SK-N-SH (cell line): ENCODE results near the gene CHST11. TPM values are rescaled to one million over a fixed set of nuclear protein-coding genes. Genes with fewer than 3 reads are reported as not detected.

Source experiments
- CTCF ChIA-PET: fragments of 300-600, 350-600 bp; formaldehyde crosslinking; extraction: SDS; loops from one replicate; lab custom pipeline; 2021; lab: Yijun Ruan, JAX
- POLR2A ChIA-PET: fragments of 350-600 bp; sonication (Branson Sonifier 250); formaldehyde crosslinking; extraction: SDS; loops from one replicate; lab custom pipeline; 2020; ENCODE audit warnings: antibody characterized with exemption, inconsistent platforms; lab: Yijun Ruan, JAX
- DNase-seq: peaks from one replicate; pipeline ENCODE4 v3.0.0; 2012
- H2AFZ ChIP-seq: fragments of 200-600 bp; sonication (generic); 2 replicates; pipeline ENCODE4 v1.8.1; 2016; ENCODE audit warnings: antibody characterized with exemption, mild to moderate bottlenecking, low read depth
- H3F3A ChIP-seq: fragments of 200-600 bp; sonication (generic); replicated peaks from 2 replicates; pipeline ENCODE3; 2016; ENCODE audit warnings: antibody characterized with exemption, mild to moderate bottlenecking; ENCODE audit not compliant: insufficient read depth
- H3K27ac ChIP-seq, 2 experiments: fragments of 200-500 bp in 1 of 2; fragments of 200-600 bp in 1 of 2; sonication (Bioruptor generic) in 1 of 2; sonication (generic), shearing (Covaris generic) in 1 of 2; 2 replicates each; pipeline versions ENCODE4 v1.5.1 to v1.6.1; 2014 to 2016; ENCODE audit warnings: low read depth in 2 of 2, inconsistent platforms in 1 of 2, low read length in 1 of 2, mild to moderate bottlenecking in 1 of 2, mixed read lengths in 1 of 2
- H3K27me3 ChIP-seq: fragments of 200-600 bp; sonication (generic), shearing (Covaris generic); 2 replicates; pipeline ENCODE4 v1.6.1; 2016; ENCODE audit warnings: mixed run types; ENCODE audit not compliant: insufficient read depth
- H3K36me3 ChIP-seq, 2 experiments: fragments of 200-500 bp in 1 of 2; fragments of 200-600 bp in 1 of 2; sonication (Bioruptor generic) in 1 of 2; sonication (generic) in 1 of 2; replicated peaks in 1 of 2; 2 replicates each; pipeline versions ENCODE3 to v1.5.1; 2014 to 2016; ENCODE audit warnings: low read length in 1 of 2, mild to moderate bottlenecking in 1 of 2; ENCODE audit not compliant: insufficient read depth in 2 of 2, control insufficient read depth in 1 of 2
- H3K4me1 ChIP-seq, 2 experiments: fragments of 200-500 bp in 1 of 2; fragments of 200-600 bp in 1 of 2; sonication (Bioruptor generic) in 1 of 2; sonication (generic), shearing (Covaris generic) in 1 of 2; 2 replicates each; pipeline versions ENCODE4 v1.5.1 to v1.6.1; 2014 to 2016; ENCODE audit warnings: low read depth in 1 of 2, low read length in 1 of 2, mixed run types in 1 of 2; ENCODE audit not compliant: insufficient read depth in 2 of 2, control insufficient read depth in 1 of 2
- H3K4me2 ChIP-seq: fragments of 200-600 bp; sonication (generic), shearing (Covaris generic); 2 replicates; pipeline ENCODE4 v1.6.1; 2017; ENCODE audit warnings: mixed run types
- H3K4me3 ChIP-seq, 2 experiments: fragments of 200-500 bp in 1 of 2; fragments of 200-600 bp in 1 of 2; sonication (Bioruptor generic) in 1 of 2; sonication (generic), shearing (Covaris generic) in 1 of 2; 2 replicates each; pipeline versions ENCODE4 v1.5.1 to v1.8.1; 2014 to 2016; ENCODE audit warnings: low read depth in 2 of 2, inconsistent platforms in 1 of 2, low read length in 1 of 2, mild to moderate bottlenecking in 1 of 2, mixed read lengths in 1 of 2, moderate library complexity in 1 of 2
- H3K79me2 ChIP-seq: fragments of 200-600 bp; sonication (generic); 2 replicates; pipeline ENCODE4 v1.8.1; 2017; ENCODE audit warnings: mild to moderate bottlenecking; ENCODE audit not compliant: insufficient read depth
- H3K9ac ChIP-seq: fragments of 200-600 bp; sonication (generic); 2 replicates; pipeline ENCODE4 v1.6.1; 2017; ENCODE audit warnings: mixed run types
- H3K9me2 ChIP-seq: fragments of 200-600 bp; sonication (generic); 2 replicates; pipeline ENCODE4 v1.6.1; 2017; ENCODE audit warnings: mixed run types
- H3K9me3 ChIP-seq: fragments of 200-600 bp; sonication (generic); 2 replicates; pipeline ENCODE4 v1.6.1; 2017; ENCODE audit warnings: mixed run types, mild to moderate bottlenecking, moderate library complexity
- H4K20me1 ChIP-seq: fragments of 200-600 bp; sonication (generic); 2 replicates; pipeline ENCODE4 v1.6.1; 2017; ENCODE audit warnings: mild to moderate bottlenecking, mixed run types; ENCODE audit not compliant: insufficient read depth
- CHD2 ChIP-seq: fragments of 150-350 bp; IDR thresholded peaks from 2 replicates; pipeline ENCODE4 v1.6.1; 2018; ENCODE audit warnings: low read length; ENCODE audit not compliant: partially characterized antibody
- ELF1 ChIP-seq: IDR thresholded peaks from 2 replicates; pipeline ENCODE4 v1.4.0; 2012
- GABPA ChIP-seq: IDR thresholded peaks from 2 replicates; pipeline ENCODE4 v1.4.0; 2012; ENCODE audit warnings: low read depth, mild to moderate bottlenecking
- MAX ChIP-seq: IDR thresholded peaks from 2 replicates; pipeline ENCODE4 v1.4.0; 2012; ENCODE audit warnings: low read depth
- NFIC ChIP-seq: IDR thresholded peaks from 2 replicates; pipeline ENCODE4 v1.4.0; 2012; ENCODE audit warnings: borderline replicate concordance
- RAD21 ChIP-seq: IDR thresholded peaks from 2 replicates; pipeline ENCODE4 v1.6.1; 2012; ENCODE audit warnings: mild to moderate bottlenecking, low read length
- REST ChIP-seq: IDR thresholded peaks from 2 replicates; pipeline ENCODE4 v1.6.1; 2012; ENCODE audit warnings: mild to moderate bottlenecking, low read depth, low read length, moderate library complexity
- RFX5 ChIP-seq: IDR thresholded peaks from 2 replicates; pipeline ENCODE4 v1.6.1; 2012; ENCODE audit warnings: mild to moderate bottlenecking, improper control_type of control experiment, low read length
- SMC3 ChIP-seq: IDR thresholded peaks from 2 replicates; pipeline ENCODE4 v1.6.1; 2012; ENCODE audit warnings: low read depth, low read length, improper control_type of control experiment
- TAF1 ChIP-seq: IDR thresholded peaks from 2 replicates; pipeline ENCODE4 v1.6.1; 2012; ENCODE audit warnings: low read depth, mild to moderate bottlenecking, low read length, moderate library complexity, borderline replicate concordance
- TCF12 ChIP-seq: IDR thresholded peaks from 2 replicates; pipeline ENCODE4 v1.4.0; 2012
- TEAD4 ChIP-seq: IDR thresholded peaks from 2 replicates; pipeline ENCODE4 v1.4.0; 2012; ENCODE audit warnings: mild to moderate bottlenecking, borderline replicate concordance; ENCODE audit not compliant: insufficient read depth
- USF1 ChIP-seq: IDR thresholded peaks from 2 replicates; pipeline ENCODE4 v1.4.0; 2012; ENCODE audit warnings: low read depth, borderline replicate concordance
- USF2 ChIP-seq: fragments of 150-350 bp; IDR thresholded peaks from 2 replicates; pipeline ENCODE4 v1.6.1; 2017; ENCODE audit warnings: antibody characterized with exemption, low read length, low read depth, borderline replicate concordance
- YY1 ChIP-seq: IDR thresholded peaks from 2 replicates; pipeline ENCODE4 v1.4.0; 2012; ENCODE audit warnings: low read depth, mild to moderate bottlenecking
- ZBTB33 ChIP-seq: IDR thresholded peaks from 2 replicates; pipeline ENCODE4 v1.4.0; 2012; ENCODE audit warnings: low read depth, borderline replicate concordance
- WGBS: methylation state at CpG from one replicate; pipeline ENCODE4 v1.1.6; 2017; ENCODE audit warnings: low lambda C conversion rate; 5-methylcytosine and 5-hydroxymethylcytosine counted together
- polyA plus RNA-seq, 3 experiments: library from polyadenylated mRNA; depleted of rRNA; stranded (reverse); fragments of >200 nt; gene quantifications; 2 replicates each; pipeline ENCODE4 v1.2.3, GENCODE V29; 2012

The CHST11 gene
- polyA plus RNA-seq, 1 of the 3 experiments (the other 2 are of a cell fraction), result 18.6 TPM

GRCh38 chr12:104452087-104452486 lies 4.7 kb upstream of the CHST11 start:
- CTCF ChIA-PET, result no interaction called here
- Histone ChIP-seq H3K4me2 (no peak overlapping the region), H3K27ac (no peak overlapping the region), H4K20me1 (no peaks in the 10 kb centered on the region), H3K36me3 (no peaks in the 10 kb centered on the region), H3K9me3 (no peaks in the 10 kb centered on the region), H3K9me2 (no peaks in the 10 kb centered on the region), H3K4me3 (no peak overlapping the region), H3F3A (no peaks in the 10 kb centered on the region), H3K9ac (no peak overlapping the region), H3K27me3 (no peaks in the 10 kb centered on the region), H3K4me1 (peaks cover 3 to 5% of the 10 kb centered on the region in 2 experiments; a peak in 1 of 4 replicates), H3K79me2 (no peaks in the 10 kb centered on the region), H2AFZ (no peak overlapping the region)
- POLR2A ChIA-PET, result no interaction called here
- no peak for DNase-seq
- 91% methylated on average over 1 of the region's 1 CpG for WGBS
- no peak for TF ChIP-seq YY1
- TF ChIP-seq CHD2, result no peak
- no peak for TF ChIP-seq TAF1
- TF ChIP-seq REST, result no peak

GRCh38 chr12:104453133-104453532 lies 3.6 kb upstream of the CHST11 start:
- WGBS, result 78% methylated on average over 2 of the region's 2 CpGs
- Histone ChIP-seq H3K9me3 (no peaks in the 10 kb centered on the region), H3K36me3 (no peaks in the 10 kb centered on the region), H4K20me1 (no peaks in the 10 kb centered on the region), H2AFZ (no peak overlapping the region), H3K27ac (no peak overlapping the region), H3K4me2 (no peak overlapping the region), H3K4me3 (no peak overlapping the region), H3F3A (no peaks in the 10 kb centered on the region), H3K4me1 (peaks cover 3 to 5% of the 10 kb centered on the region in 2 experiments; a peak in 1 of 4 replicates), H3K79me2 (peaks cover 10% of the 10 kb centered on the region), H3K9me2 (no peaks in the 10 kb centered on the region), H3K27me3 (no peaks in the 10 kb centered on the region), H3K9ac (no peak overlapping the region)
- POLR2A ChIA-PET, result no interaction called here
- no peak for DNase-seq
- CTCF ChIA-PET, result no interaction called here
- TF ChIP-seq TAF1 (no peak), RAD21 (no peak), TEAD4 (no peak), REST (no peak), SMC3 (no peak), TCF12 (no peak), RFX5 (no peak), MAX (no peak), USF1 (no peak), NFIC (no peak), CHD2 (no peak), ZBTB33 (no peak), USF2 (no peak), GABPA (no peak), ELF1 (no peak)
